SK-N-SH (cell line): Measurements from ENCODE around the gene ULBP2. TPM values are rescaled to one million over a fixed set of nuclear protein-coding genes. Genes with fewer than 3 reads are reported as not detected.

ENCODE experiments used
- CTCF ChIA-PET: fragments of 300-600, 350-600 bp; formaldehyde crosslinking; extraction: SDS; loops from one replicate; lab custom pipeline; 2021; lab: Yijun Ruan, JAX
- POLR2A ChIA-PET: fragments of 350-600 bp; sonication (Branson Sonifier 250); formaldehyde crosslinking; extraction: SDS; loops from one replicate; lab custom pipeline; 2020; ENCODE audit warnings: antibody characterized with exemption, inconsistent platforms; lab: Yijun Ruan, JAX
- DNase-seq: peaks from one replicate; pipeline ENCODE4 v3.0.0; 2012
- H2AFZ ChIP-seq: fragments of 200-600 bp; sonication (generic); 2 replicates; pipeline ENCODE4 v1.8.1; 2016; ENCODE audit warnings: antibody characterized with exemption, mild to moderate bottlenecking, low read depth
- H3F3A ChIP-seq: fragments of 200-600 bp; sonication (generic); replicated peaks from 2 replicates; pipeline ENCODE3; 2016; ENCODE audit warnings: antibody characterized with exemption, mild to moderate bottlenecking; ENCODE audit not compliant: insufficient read depth
- H3K27ac ChIP-seq, 2 experiments: fragments of 200-500 bp in 1 of 2; fragments of 200-600 bp in 1 of 2; sonication (Bioruptor generic) in 1 of 2; sonication (generic), shearing (Covaris generic) in 1 of 2; 2 replicates each; pipeline versions ENCODE4 v1.5.1 to v1.6.1; 2014 to 2016; ENCODE audit warnings: low read depth in 2 of 2, inconsistent platforms in 1 of 2, low read length in 1 of 2, mild to moderate bottlenecking in 1 of 2, mixed read lengths in 1 of 2
- H3K27me3 ChIP-seq: fragments of 200-600 bp; sonication (generic), shearing (Covaris generic); 2 replicates; pipeline ENCODE4 v1.6.1; 2016; ENCODE audit warnings: mixed run types; ENCODE audit not compliant: insufficient read depth
- H3K36me3 ChIP-seq, 2 experiments: fragments of 200-500 bp in 1 of 2; fragments of 200-600 bp in 1 of 2; sonication (Bioruptor generic) in 1 of 2; sonication (generic) in 1 of 2; replicated peaks in 1 of 2; 2 replicates each; pipeline versions ENCODE3 to v1.5.1; 2014 to 2016; ENCODE audit warnings: low read length in 1 of 2, mild to moderate bottlenecking in 1 of 2; ENCODE audit not compliant: insufficient read depth in 2 of 2, control insufficient read depth in 1 of 2
- H3K4me1 ChIP-seq, 2 experiments: fragments of 200-500 bp in 1 of 2; fragments of 200-600 bp in 1 of 2; sonication (Bioruptor generic) in 1 of 2; sonication (generic), shearing (Covaris generic) in 1 of 2; 2 replicates each; pipeline versions ENCODE4 v1.5.1 to v1.6.1; 2014 to 2016; ENCODE audit warnings: low read depth in 1 of 2, low read length in 1 of 2, mixed run types in 1 of 2; ENCODE audit not compliant: insufficient read depth in 2 of 2, control insufficient read depth in 1 of 2
- H3K4me2 ChIP-seq: fragments of 200-600 bp; sonication (generic), shearing (Covaris generic); 2 replicates; pipeline ENCODE4 v1.6.1; 2017; ENCODE audit warnings: mixed run types
- H3K4me3 ChIP-seq, 2 experiments: fragments of 200-500 bp in 1 of 2; fragments of 200-600 bp in 1 of 2; sonication (Bioruptor generic) in 1 of 2; sonication (generic), shearing (Covaris generic) in 1 of 2; 2 replicates each; pipeline versions ENCODE4 v1.5.1 to v1.8.1; 2014 to 2016; ENCODE audit warnings: low read depth in 2 of 2, inconsistent platforms in 1 of 2, low read length in 1 of 2, mild to moderate bottlenecking in 1 of 2, mixed read lengths in 1 of 2, moderate library complexity in 1 of 2
- H3K79me2 ChIP-seq: fragments of 200-600 bp; sonication (generic); 2 replicates; pipeline ENCODE4 v1.8.1; 2017; ENCODE audit warnings: mild to moderate bottlenecking; ENCODE audit not compliant: insufficient read depth
- H3K9ac ChIP-seq: fragments of 200-600 bp; sonication (generic); 2 replicates; pipeline ENCODE4 v1.6.1; 2017; ENCODE audit warnings: mixed run types
- H3K9me2 ChIP-seq: fragments of 200-600 bp; sonication (generic); 2 replicates; pipeline ENCODE4 v1.6.1; 2017; ENCODE audit warnings: mixed run types
- H3K9me3 ChIP-seq: fragments of 200-600 bp; sonication (generic); 2 replicates; pipeline ENCODE4 v1.6.1; 2017; ENCODE audit warnings: mixed run types, mild to moderate bottlenecking, moderate library complexity
- H4K20me1 ChIP-seq: fragments of 200-600 bp; sonication (generic); 2 replicates; pipeline ENCODE4 v1.6.1; 2017; ENCODE audit warnings: mild to moderate bottlenecking, mixed run types; ENCODE audit not compliant: insufficient read depth
- CHD2 ChIP-seq: fragments of 150-350 bp; IDR thresholded peaks from 2 replicates; pipeline ENCODE4 v1.6.1; 2018; ENCODE audit warnings: low read length; ENCODE audit not compliant: partially characterized antibody
- ELF1 ChIP-seq: IDR thresholded peaks from 2 replicates; pipeline ENCODE4 v1.4.0; 2012
- FOSL2 ChIP-seq: IDR thresholded peaks from 2 replicates; pipeline ENCODE4 v1.4.0; 2012; ENCODE audit warnings: low read depth, mild to moderate bottlenecking, moderate library complexity, borderline replicate concordance
- GABPA ChIP-seq: IDR thresholded peaks from 2 replicates; pipeline ENCODE4 v1.4.0; 2012; ENCODE audit warnings: low read depth, mild to moderate bottlenecking
- GATA2 ChIP-seq: sonication (generic); formaldehyde crosslinking; IDR thresholded peaks from 2 replicates; pipeline ENCODE4 v1.5.0; 2020; ENCODE audit warnings: mild to moderate bottlenecking, missing genetic modification reagents
- NFIC ChIP-seq: IDR thresholded peaks from 2 replicates; pipeline ENCODE4 v1.4.0; 2012; ENCODE audit warnings: borderline replicate concordance
- RAD21 ChIP-seq: IDR thresholded peaks from 2 replicates; pipeline ENCODE4 v1.6.1; 2012; ENCODE audit warnings: mild to moderate bottlenecking, low read length
- REST ChIP-seq: IDR thresholded peaks from 2 replicates; pipeline ENCODE4 v1.6.1; 2012; ENCODE audit warnings: mild to moderate bottlenecking, low read depth, low read length, moderate library complexity
- RFX5 ChIP-seq: IDR thresholded peaks from 2 replicates; pipeline ENCODE4 v1.6.1; 2012; ENCODE audit warnings: mild to moderate bottlenecking, improper control_type of control experiment, low read length
- RXRA ChIP-seq: IDR thresholded peaks from 2 replicates; pipeline ENCODE4 v1.4.0; 2012; ENCODE audit warnings: low read depth, mild to moderate bottlenecking, borderline replicate concordance
- SMC3 ChIP-seq: IDR thresholded peaks from 2 replicates; pipeline ENCODE4 v1.6.1; 2012; ENCODE audit warnings: low read depth, low read length, improper control_type of control experiment
- TEAD4 ChIP-seq: IDR thresholded peaks from 2 replicates; pipeline ENCODE4 v1.4.0; 2012; ENCODE audit warnings: mild to moderate bottlenecking, borderline replicate concordance; ENCODE audit not compliant: insufficient read depth
- YY1 ChIP-seq: IDR thresholded peaks from 2 replicates; pipeline ENCODE4 v1.4.0; 2012; ENCODE audit warnings: low read depth, mild to moderate bottlenecking
- WGBS: methylation state at CpG from one replicate; pipeline ENCODE4 v1.1.6; 2017; ENCODE audit warnings: low lambda C conversion rate; 5-methylcytosine and 5-hydroxymethylcytosine counted together
- polyA plus RNA-seq, 3 experiments: library from polyadenylated mRNA; depleted of rRNA; stranded (reverse); fragments of >200 nt; gene quantifications; 2 replicates each; pipeline ENCODE4 v1.2.3, GENCODE V29; 2012
- TF ChIP-seq, protein P1 (sequence below): IDR thresholded peaks from 2 replicates; pipeline ENCODE4 v1.4.0; 2012; ENCODE audit warnings: low read depth, borderline replicate concordance
- TF ChIP-seq, protein P2 (sequence below): fragments of 150-350 bp; IDR thresholded peaks from 2 replicates; pipeline ENCODE4 v1.6.1; 2017; ENCODE audit warnings: antibody characterized with exemption, low read length, low read depth, borderline replicate concordance

ULBP2 gene
- polyA plus RNA-seq, 1 of the 3 experiments (the other 2 are of a cell fraction), result 5.0 TPM

- Histone ChIP-seq H3K9ac (no peak overlapping the region), H3K4me1 (peaks cover 3 to 13% of the 10 kb centered on the region in 2 experiments; a peak in 3 of 4 replicates), H3K27me3 (no peaks in the 10 kb centered on the region), H2AFZ (no peak overlapping the region), H3K9me2 (no peaks in the 10 kb centered on the region), H3K27ac (no peak overlapping the region), H4K20me1 (no peaks in the 10 kb centered on the region), H3K36me3 (no peaks in the 10 kb centered on the region), H3F3A (peaks cover 21% of the 10 kb centered on the region), H3K4me2 (no peak overlapping the region), H3K9me3 (no peaks in the 10 kb centered on the region), H3K79me2 (no peaks in the 10 kb centered on the region), H3K4me3 (no peak overlapping the region)
- TF ChIP-seq CHD2 (no peak), NFIC (no peak), FOSL2 (no peak), GATA2 (no peak), RXRA (no peak), TEAD4 (no peak), RAD21 (no peak)
- TF ChIP-seq, protein P1, sequence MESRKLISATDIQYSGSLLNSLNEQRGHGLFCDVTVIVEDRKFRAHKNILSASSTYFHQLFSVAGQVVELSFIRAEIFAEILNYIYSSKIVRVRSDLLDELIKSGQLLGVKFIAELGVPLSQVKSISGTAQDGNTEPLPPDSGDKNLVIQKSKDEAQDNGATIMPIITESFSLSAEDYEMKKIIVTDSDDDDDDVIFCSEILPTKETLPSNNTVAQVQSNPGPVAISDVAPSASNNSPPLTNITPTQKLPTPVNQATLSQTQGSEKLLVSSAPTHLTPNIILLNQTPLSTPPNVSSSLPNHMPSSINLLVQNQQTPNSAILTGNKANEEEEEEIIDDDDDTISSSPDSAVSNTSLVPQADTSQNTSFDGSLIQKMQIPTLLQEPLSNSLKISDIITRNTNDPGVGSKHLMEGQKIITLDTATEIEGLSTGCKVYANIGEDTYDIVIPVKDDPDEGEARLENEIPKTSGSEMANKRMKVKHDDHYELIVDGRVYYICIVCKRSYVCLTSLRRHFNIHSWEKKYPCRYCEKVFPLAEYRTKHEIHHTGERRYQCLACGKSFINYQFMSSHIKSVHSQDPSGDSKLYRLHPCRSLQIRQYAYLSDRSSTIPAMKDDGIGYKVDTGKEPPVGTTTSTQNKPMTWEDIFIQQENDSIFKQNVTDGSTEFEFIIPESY, result no peak
- ChIA-PET POLR2A (no interaction called here), CTCF (interaction anchor here (0.5 to 1.3 kb wide), 2 partner anchors 12 to 14 kb away, joined by 3 read pairs; no protein-coding TSS in a partner anchor)
- DNase-seq, result no peak
- WGBS, result 86% methylated on average over 6 of the region's 11 CpGs
Observed at GRCh38 chr6:149900620-149901443, 41.0 kb upstream of the ULBP2 start.

DNA sequence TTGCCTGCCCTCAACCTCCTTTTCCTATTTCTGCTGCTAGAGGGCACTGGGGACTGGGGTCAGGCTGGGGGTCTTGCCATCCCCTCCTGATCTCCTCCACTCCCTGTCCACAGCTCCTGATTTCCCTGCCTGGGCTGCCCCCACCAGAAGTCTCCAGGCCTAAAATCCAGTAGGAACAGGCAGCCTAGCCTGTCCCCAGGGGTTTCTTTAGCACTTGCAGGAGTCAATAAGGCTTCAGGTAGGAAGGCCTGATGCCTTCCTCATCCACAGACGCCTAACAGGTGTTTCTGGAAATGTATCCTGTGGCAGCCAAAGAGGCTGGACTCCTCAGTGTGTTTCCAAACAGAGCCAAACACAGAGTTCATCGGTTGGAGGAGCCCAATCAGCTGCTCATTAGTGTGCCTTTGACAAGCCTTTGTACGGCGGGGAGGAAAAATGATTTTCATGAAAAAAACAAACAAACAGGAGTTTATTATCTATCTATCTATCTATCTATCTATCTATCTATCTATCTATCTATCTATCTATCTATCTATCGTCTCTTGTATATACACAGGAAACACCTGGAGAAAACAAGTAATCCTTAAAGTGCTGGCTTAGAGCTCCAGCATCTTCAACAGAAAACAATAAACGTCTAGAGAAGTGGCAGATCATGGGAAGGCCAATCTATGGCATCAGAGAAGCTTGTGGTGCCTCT lies 40.2 kb upstream of the ULBP2 start:
- Histone ChIP-seq H3K36me3 (no peaks in the 10 kb centered on the region), H4K20me1 (no peaks in the 10 kb centered on the region), H3K4me3 (no peak overlapping the region), H3K4me2 (no peak overlapping the region), H3K4me1 (peaks cover 6 to 7% of the 10 kb centered on the region in 2 experiments; a peak in 3 of 4 replicates), H3K79me2 (no peaks in the 10 kb centered on the region), H3K9me3 (no peaks in the 10 kb centered on the region), H2AFZ (no peak overlapping the region), H3K9ac (no peak overlapping the region), H3F3A (peaks cover 15% of the 10 kb centered on the region), H3K27me3 (no peaks in the 10 kb centered on the region), H3K27ac (no peak overlapping the region), H3K9me2 (no peaks in the 10 kb centered on the region)
- WGBS, result 86% methylated on average over 5 of the region's 6 CpGs
- POLR2A ChIA-PET, result no interaction called here
- DNase-seq, result no peak
- CTCF ChIA-PET, result interaction anchor here (0.5 kb wide), 1 partner anchor 12 kb away, joined by 3 read pairs; no protein-coding TSS in a partner anchor
- TF ChIP-seq RXRA (no peak), GABPA (no peak), CHD2 (no peak), RFX5 (no peak), ELF1 (no peak), YY1 (no peak), SMC3 (no peak), REST (no peak)
- TF ChIP-seq, protein P2, sequence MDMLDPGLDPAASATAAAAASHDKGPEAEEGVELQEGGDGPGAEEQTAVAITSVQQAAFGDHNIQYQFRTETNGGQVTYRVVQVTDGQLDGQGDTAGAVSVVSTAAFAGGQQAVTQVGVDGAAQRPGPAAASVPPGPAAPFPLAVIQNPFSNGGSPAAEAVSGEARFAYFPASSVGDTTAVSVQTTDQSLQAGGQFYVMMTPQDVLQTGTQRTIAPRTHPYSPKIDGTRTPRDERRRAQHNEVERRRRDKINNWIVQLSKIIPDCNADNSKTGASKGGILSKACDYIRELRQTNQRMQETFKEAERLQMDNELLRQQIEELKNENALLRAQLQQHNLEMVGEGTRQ, result no peak
- TF ChIP-seq, protein P1, result no peak
